GF-D8 (cell line): ENCODE data around the gene KLHL41.

Source experiments
- DNase-seq: peaks from one replicate; lab custom pipeline; 2025; lab: John Stamatoyannopoulos, UW

The KLHL41 gene

GRCh38 chr2:169509298-169509885, at the start of gene KLHL41:
Gene KLHL41 (plus strand): TSS chr2:169509702. CDS start chr2:169509779, 77 bp downstream.
- DNase-seq = no peak

GRCh38 chr2:169461143-169461542, 48.4 kb upstream of the KLHL41 start:
- no peak for DNase-seq

- no peak for DNase-seq
Observed at GRCh38 chr2:169462896-169463695, 46.4 kb upstream of the KLHL41 start.

GRCh38 chr2:169464466-169464865, 45.0 kb upstream of the KLHL41 start:
- no peak for DNase-seq

GRCh38 chr2:169464882-169465281, 44.6 kb upstream of the KLHL41 start:
- no peak for DNase-seq

- DNase-seq = no peak
Observed at GRCh38 chr2:169468841-169469240, 40.7 kb upstream of the KLHL41 start.

GRCh38 chr2:169469952-169470572, 39.4 kb upstream of the KLHL41 start:
- no peak for DNase-seq

GRCh38 chr2:169472249-169472648, 37.3 kb upstream of the KLHL41 start:
- no peak for DNase-seq

- DNase-seq = no peak
Observed at GRCh38 chr2:169476459-169476858, 33.0 kb upstream of the KLHL41 start.

GRCh38 chr2:169478339-169478738, 31.2 kb upstream of the KLHL41 start:
- DNase-seq = no peak

- no peak for DNase-seq
Observed at GRCh38 chr2:169478745-169479256, 30.7 kb upstream of the KLHL41 start.

- DNase-seq = peak; percentile 34
Observed at GRCh38 chr2:169479257-169480078, 30.0 kb upstream of the KLHL41 start, which contains the start of gene BBS5. Gene BBS5 (plus strand): TSS chr2:169479494. CDS start chr2:169479554, 60 bp downstream.

GRCh38 chr2:169480079-169480465, 29.4 kb upstream of the KLHL41 start:
- no peak for DNase-seq

GRCh38 chr2:169485650-169486138, 23.8 kb upstream of the KLHL41 start:
- no peak for DNase-seq

- DNase-seq = no peak
Observed at GRCh38 chr2:169486487-169486886, 23.0 kb upstream of the KLHL41 start.

- DNase-seq = no peak
Observed at GRCh38 chr2:169490834-169491233, 18.7 kb upstream of the KLHL41 start.

GRCh38 chr2:169491378-169491777, 18.1 kb upstream of the KLHL41 start:
- DNase-seq = no peak

GRCh38 chr2:169493360-169493759, 16.1 kb upstream of the KLHL41 start:
- DNase-seq = no peak

- DNase-seq = no peak
Observed at GRCh38 chr2:169495310-169495928, 14.1 kb upstream of the KLHL41 start.

GRCh38 chr2:169504651-169505050, 4.9 kb upstream of the KLHL41 start:
- DNase-seq = no peak

GRCh38 chr2:169507698-169508097, 1.8 kb upstream of the KLHL41 start:
- no peak for DNase-seq
